ENCODE data around the gene TBRG4.

Gene TBRG4

GRCh38 chr7:45061806-45062425 is 49.6 kb downstream of the TBRG4 start:
- CTCF ChIA-PET, result interaction anchor here (1.6 kb wide), 1 partner anchor 11 kb away, joined by 6 read pairs; no protein-coding TSS in a partner anchor
- POLR2A ChIA-PET, result no interaction called here
- no peak for TF ChIP-seq CTCF (IDR thresholded peaks at IDR 0.05; ENCODE audit: control extremely low read depth, extremely low read depth, low read depth, missing control alignments)
- DNase-seq (ENCODE audit: extremely low spot score), result no peak

GRCh38 chr7:45061352-45061751 is 50.1 kb downstream of the TBRG4 start:
- CTCF ChIA-PET, result interaction anchor here (1.6 kb wide), 1 partner anchor 11 kb away, joined by 6 read pairs; no protein-coding TSS in a partner anchor
- POLR2A ChIA-PET, result no interaction called here
- TF ChIP-seq CTCF (IDR thresholded peaks at IDR 0.05; ENCODE audit: control extremely low read depth, extremely low read depth, low read depth, missing control alignments), result no peak
- no peak for DNase-seq (ENCODE audit: extremely low spot score)

GRCh38 chr7:45060295-45060694 is 51.2 kb downstream of the TBRG4 start:
- DNase-seq (ENCODE audit: extremely low spot score), result no peak
- POLR2A ChIA-PET, result no interaction called here
- CTCF ChIA-PET, result no interaction called here
- TF ChIP-seq CTCF (IDR thresholded peaks at IDR 0.05; ENCODE audit: control extremely low read depth, extremely low read depth, low read depth, missing control alignments), result no peak

- ChIA-PET POLR2A (no interaction called here), CTCF (no interaction called here)
- no peak for TF ChIP-seq CTCF (IDR thresholded peaks at IDR 0.05; ENCODE audit: control extremely low read depth, extremely low read depth, low read depth, missing control alignments)
- DNase-seq (ENCODE audit: extremely low spot score), result no peak
Observed at GRCh38 chr7:45057878-45058277, 53.6 kb downstream of the TBRG4 start.

- DNase-seq (ENCODE audit: extremely low spot score), result no peak
- no peak for TF ChIP-seq CTCF (IDR thresholded peaks at IDR 0.05; ENCODE audit: control extremely low read depth, extremely low read depth, low read depth, missing control alignments)
- ChIA-PET POLR2A (no interaction called here), CTCF (interaction anchor here (1.0 to 1.1 kb wide), 2 partner anchors 16 to 82 kb away, joined by 3 read pairs; no protein-coding TSS in a partner anchor)
Observed at GRCh38 chr7:45055594-45056219, 55.8 kb downstream of the TBRG4 start.

GRCh38 chr7:45055016-45055415 is 56.5 kb downstream of the TBRG4 start:
- CTCF ChIA-PET, result interaction anchor here (1.0 to 1.1 kb wide), 3 partner anchors 9 to 82 kb away, joined by 3 read pairs; no protein-coding TSS in a partner anchor
- POLR2A ChIA-PET, result no interaction called here
- TF ChIP-seq CTCF (IDR thresholded peaks at IDR 0.05; ENCODE audit: control extremely low read depth, extremely low read depth, low read depth, missing control alignments), result no peak
- no peak for DNase-seq (ENCODE audit: extremely low spot score)

Data from GM10248 (cell line).